Stimulated activated CD8-positive, alpha-beta memory T cell treated with anti-CD3 and anti-CD28 coated beads, Interleukin-15, amount 100 ng/mL, for 1 hour (primary cell): ENCODE measurements around the gene DNAI7.

ENCODE experiments used
- DNase-seq: peaks from one replicate; pipeline ENCODE4 v3.0.0-alpha.2; 2020; ENCODE audit warnings: low read depth

DNAI7 gene

DNA sequence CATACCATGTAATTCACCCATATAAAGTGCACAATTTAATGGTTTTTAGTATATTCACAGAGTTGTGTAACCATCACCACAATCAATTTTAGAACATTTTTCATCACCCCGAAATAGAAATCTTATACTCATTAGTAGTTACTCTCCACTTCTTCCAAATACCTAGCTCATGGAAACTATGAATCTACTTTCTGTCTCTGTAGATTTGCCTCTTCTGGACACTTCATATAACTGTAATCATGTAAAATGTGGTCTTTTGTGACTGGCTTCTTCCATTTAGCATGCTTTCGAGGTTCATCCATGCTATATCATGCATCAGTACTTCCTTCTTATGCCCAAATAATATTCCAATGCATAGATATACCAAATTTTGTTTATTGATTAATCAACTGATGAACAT, 10.8 kb downstream of the DNAI7 start:
- no peak for DNase-seq

DNA sequence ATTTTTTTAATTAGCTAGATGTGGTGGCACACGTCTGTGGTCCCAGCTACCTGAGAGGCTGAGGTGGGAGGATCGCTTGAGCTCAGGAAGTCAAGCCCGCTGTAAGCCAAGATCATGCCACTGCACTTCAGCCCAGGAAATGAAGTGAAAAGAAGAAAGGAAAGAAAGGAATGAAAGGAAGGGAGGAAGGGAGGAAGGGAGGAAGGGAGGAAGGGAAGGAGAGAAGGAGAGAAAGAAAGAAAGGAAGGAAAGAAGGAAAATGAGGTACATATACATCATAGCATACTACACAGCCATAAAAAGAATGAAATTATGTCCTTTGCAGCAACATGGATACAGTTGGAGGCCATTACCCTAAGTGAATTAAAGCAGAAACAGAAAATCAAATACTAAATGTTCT, 12.2 kb downstream of the DNAI7 start:
- no peak for DNase-seq

DNA sequence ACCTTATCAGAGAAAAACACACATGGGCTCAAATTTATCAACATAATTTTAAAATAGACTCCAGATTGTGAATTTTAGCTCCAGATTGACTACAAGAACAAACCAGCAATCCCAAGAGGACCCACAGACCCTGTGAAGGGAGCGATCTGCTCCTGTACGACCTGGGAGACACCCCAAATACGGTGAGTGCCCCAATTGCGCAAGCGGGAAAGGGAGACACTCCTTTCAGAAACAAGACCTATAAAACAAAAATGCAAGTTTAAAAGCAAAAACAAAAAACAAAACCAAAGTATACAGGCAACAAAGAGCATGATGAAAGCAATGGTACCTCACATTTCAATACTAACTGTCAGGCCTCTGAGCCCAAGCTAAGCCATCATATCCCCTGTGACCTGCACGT, 32.1 kb downstream of the DNAI7 start:
- no peak for DNase-seq

DNA sequence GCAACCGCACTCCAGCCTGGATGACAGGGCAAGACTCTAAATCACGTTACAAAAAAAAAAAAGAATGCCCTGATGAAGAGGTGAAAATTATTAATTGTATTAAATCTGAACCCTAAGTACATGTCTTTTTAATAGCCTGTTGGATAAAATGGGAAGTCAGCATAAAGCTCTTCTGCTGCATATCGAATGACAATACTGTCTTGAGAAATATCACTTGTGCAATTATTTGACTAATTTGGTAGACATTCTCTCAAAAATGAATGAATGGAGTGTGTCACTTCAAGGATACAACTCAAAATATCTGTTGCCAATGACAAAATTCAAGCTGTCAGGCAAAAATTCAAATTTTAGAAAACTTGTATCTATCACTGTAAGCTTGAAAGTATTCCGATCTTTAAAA, 38.9 kb downstream of the DNAI7 start:
- DNase-seq, result no peak

DNA sequence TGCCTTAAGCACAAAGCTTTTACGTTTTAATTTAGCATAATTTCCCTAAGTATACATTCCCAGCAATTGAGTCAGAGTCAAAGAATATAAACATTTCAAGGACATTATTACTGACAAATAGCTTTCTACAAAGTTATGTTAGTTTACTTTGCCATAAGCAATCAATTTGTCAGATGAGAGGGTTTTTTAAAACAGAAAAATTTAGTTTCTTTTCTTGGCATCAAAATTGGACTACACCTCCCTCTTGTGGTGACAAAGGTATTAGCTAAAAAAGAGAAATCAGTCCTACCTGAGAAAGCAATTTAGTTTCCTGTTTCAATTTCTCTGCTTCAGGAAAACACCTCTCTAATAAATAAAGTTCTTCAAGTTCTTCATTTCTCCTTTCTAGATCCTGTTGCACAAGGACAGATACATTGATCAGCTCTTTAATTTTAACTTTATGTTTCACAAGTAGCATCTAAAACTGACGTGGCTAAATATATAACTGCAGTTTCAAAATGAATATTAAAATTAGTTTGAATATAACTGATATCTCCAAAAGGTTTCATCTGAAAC, 39.9 kb downstream of the DNAI7 start:
- no peak for DNase-seq

DNA sequence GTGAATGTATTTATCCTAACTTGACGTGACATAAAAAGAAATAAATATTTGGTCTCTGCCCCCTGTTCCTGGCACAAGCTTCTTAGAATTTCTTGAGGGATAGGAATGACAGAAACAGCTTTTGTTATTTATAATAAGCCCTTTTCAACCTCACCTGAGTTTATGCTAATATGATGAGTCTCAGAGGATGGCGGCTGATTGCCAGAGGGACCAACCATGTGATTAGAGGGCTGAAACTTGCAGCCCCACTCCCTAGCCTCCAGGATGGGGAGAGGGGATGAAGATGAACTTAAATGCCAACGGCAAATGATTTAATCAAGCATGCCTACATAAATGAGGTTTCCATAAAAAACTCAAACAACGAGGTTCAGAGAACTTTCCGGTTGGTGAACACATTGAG, 42.9 kb downstream of the DNAI7 start:
- no peak for DNase-seq

DNA sequence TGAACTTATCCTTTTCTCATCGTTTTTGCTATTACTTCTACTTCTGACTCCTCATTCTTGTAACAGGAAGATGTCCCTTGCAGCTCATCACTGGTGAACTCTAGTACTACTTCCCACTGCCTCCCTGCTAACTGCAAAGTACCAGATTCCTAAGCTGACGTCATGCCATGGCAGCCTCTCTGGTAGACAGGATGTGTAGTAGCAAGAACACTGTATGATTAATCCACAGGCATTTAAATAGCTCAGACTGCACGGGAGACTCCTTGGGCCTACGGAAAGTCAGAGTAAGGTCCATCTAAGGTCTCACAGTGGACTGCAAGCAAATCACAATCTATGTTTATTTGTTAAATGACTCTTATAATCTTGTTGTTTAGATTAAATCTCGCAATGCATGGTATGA, 43.5 kb downstream of the DNAI7 start:
- no peak for DNase-seq

- no peak for DNase-seq
Measured at GRCh38 chr12:25146686-25147085, 48.3 kb downstream of the DNAI7 start.

GRCh38 chr12:25135531-25136154, 59.3 kb downstream of the DNAI7 start:
- DNase-seq, result no peak

DNA sequence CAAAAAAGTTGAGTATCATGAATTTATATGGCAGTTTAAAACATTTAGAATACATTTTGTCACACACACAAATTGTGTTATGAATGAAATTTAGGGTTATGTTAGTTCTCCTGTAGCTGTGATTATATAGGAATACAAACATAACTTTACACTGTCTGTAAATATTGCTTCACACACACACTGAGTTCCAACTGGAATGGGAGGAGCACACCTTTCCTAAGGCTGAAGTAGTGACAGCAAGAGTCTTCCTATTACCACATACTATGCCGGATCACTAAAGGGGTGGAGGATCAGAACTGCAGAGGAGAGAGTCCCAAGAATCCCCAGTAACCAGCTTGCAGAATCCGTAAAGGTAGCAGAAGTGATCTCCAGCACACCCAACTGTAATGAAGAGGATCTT, 63.7 kb downstream of the DNAI7 start:
- no peak for DNase-seq

GRCh38 chr12:25130741-25131188, 64.2 kb downstream of the DNAI7 start:
- DNase-seq, result no peak

DNA sequence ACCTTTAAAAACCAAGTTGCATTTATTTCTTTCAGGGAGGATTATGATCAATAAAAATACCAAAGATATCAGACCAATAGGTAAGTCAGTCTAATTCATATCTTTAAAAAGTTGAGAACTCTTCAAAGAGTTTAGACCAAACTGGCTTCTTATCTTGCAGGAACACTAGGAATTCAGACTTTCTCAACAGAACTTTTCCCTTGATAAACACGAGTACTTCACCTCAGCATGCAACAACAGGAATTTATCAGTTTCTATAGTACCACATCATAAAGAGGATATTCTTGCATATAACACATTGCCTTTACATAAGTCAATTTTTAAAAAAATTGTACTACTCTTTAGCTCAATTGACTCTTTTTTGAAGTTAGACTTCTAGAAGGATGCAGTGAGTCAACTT, 68.2 kb downstream of the DNAI7 start:
- DNase-seq, result no peak

- DNase-seq, result no peak
Measured at GRCh38 chr12:25126101-25126500, 68.9 kb downstream of the DNAI7 start.

DNA sequence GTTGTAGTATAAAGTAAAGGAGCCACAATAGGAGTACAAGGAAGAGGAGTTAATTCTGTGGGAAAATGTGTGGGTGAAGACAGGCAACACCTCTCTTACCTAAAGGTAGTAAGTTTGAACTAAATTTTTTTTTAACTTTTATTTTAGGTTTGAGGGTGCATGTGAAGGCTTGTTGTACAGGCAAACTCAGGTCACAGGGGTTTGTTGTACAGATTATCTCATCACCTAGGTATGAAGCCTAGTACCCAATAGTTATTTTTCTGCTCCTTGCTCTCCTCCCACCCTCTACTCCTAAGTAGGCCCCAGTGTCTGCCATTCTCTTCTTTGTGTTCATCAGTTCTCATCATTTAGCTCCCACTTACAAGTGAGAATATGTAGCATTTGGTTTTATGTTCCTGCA, 70.5 kb downstream of the DNAI7 start:
- no peak for DNase-seq

- DNase-seq, result no peak
Measured at GRCh38 chr12:25123126-25123525, 71.8 kb downstream of the DNAI7 start.

- DNase-seq, result no peak
Measured at GRCh38 chr12:25121916-25122315, 73.0 kb downstream of the DNAI7 start.

DNA sequence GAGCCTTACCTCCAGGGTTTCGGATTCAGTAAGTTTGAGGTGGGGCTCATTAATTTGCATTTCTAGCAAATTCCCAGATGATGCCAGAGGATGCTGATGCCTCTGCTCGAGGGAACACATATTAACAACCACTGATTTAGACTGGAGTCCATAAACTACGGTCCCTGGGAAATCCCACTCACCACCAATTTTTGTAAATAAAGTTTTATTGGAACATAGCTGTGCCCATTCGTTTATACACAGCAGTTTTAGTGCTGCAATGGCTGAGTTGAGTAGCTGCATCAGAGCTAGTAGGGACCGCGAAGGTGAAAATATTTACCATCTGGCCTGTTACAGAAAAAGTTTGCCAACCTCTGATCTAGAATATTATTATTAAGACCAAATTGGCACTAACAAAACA, 73.8 kb downstream of the DNAI7 start:
- no peak for DNase-seq

DNA sequence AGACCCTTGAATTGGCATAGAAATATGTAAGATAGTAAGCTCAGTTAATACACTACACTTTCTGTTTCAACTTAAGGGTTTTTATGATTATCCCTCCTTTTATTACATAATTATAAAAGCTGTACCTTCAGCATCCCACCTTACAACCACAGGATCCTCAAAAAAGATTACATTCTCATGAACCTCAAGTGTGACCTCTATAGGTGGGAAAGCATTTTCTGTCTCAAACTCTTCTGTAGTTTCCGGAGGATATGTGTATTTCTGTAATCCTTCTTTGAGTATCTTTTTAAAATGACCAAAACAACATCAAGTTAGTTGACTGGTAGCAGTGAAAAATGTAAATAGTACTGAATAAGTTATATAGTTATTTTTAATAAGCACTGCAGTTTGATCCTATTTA, 75.9 kb downstream of the DNAI7 start:
- no peak for DNase-seq

DNA sequence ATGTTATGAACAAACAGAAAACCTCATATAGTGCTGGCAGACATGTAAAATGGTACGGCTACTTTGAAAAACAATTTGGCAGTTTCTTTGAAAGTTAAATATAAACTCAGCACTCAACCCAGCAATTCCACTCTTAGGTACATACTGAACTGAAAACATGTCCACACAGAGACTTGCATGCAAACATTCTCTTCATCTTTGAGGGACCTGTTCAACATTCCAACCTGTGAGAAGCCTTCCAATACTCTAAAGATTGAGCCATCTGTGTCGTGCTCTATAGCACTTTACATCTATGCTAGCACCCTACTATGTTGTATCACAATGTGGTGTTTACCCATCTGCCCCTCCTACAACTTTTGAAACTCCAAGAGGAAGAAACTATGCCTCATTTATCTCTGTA, 79.3 kb downstream of the DNAI7 start:
- no peak for DNase-seq

DNA sequence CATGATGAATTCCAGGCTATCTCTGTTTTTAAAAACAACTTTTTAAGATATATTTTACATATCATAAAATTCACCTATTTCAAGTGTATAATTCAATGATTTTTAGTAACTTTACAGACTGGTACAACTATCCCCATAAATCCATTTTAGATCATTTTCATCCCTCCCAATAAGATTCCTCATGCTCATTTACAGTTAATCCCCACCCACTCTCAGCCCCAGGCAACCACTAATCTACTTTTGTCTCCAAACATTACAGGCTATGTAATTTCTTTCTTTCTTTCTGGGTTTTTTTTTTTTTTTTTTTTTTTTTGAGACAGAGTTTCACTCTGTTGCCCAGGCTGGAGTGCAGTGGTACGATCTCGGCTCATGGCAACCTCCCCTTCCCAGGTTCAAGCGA, 81.3 kb downstream of the DNAI7 start:
- DNase-seq, result no peak

- no peak for DNase-seq
Measured at GRCh38 chr12:25110260-25110659, 84.7 kb downstream of the DNAI7 start.

DNA sequence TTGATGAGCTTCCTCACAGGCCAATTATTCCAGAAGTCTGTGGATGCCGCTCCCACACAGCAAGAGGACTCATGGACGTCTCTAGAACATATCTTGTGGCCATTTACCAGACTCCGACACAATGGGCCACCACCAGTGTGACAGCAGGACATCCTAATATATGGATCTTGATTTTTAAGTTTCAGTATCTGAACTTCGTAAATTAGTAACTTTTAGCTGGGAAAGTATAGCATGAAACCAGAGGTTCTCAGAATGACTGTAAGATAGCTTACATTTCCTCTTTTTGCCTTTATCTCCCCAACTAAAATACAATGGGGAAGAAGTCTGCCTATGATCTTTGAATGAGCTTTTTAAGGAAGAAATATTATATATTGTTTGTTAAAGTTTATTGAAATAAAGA, 87.0 kb downstream of the DNAI7 start:
- DNase-seq, result no peak

GRCh38 chr12:25106818-25107217, 88.1 kb downstream of the DNAI7 start:
- DNase-seq, result no peak

- DNase-seq, result no peak
Measured at GRCh38 chr12:25102402-25102801, 92.6 kb downstream of the DNAI7 start.

- no peak for DNase-seq
Measured at GRCh38 chr12:25101092-25101445, 93.9 kb downstream of the DNAI7 start.
